ENCODE measurements around the gene CHAF1A. TPM values are rescaled to one million over a fixed set of nuclear protein-coding genes. Genes with fewer than 3 reads are reported as not detected.

Gene CHAF1A
- total and polyA plus RNA-seq, 2 of the 8 experiments (the other 6 are each of a cell fraction or from before 2014, with no cell fraction given) = 122 to 147 TPM

DNA sequence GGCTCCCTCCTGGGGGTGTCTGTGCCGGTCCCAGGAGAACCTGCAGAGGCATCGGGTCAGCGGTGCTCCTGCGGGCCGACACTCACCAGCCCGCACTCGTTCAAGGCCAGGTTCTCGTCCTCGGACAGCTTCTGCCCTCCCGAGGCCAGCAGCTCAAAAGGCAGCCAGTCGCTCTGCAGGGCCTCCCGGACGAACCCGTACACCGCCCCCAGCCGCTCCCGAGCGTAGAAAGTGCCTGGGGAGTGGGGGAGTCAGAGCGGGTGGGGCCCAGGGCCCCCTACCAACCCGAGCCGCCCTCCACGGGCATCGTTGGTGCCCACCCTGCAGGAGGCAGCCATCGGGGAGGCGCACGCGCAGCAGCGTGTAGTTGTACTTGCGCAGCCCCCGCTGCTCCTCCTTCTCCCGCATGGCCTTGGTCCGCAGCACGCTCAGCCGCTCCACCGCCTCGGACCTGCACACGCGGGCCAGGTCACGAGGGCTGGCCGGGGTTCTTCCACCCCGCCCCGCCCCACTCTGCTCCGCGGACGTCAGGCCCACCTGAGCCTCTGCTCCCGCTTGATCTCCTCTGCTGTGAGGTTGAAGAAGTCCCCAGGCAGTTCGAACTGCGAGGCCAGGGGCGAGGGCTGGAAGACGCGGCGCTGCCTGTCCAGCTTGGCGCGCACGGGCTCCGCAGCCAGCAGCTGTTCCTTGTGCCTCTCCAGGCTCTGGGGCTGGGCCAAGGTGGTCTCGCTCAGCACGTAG is 43.7 kb downstream of the CHAF1A start:
- Histone ChIP-seq H2BK5ac (ENCODE audit: low read depth, low read length) (no peak overlapping the region), H3K18ac (ENCODE audit: extremely low read depth, low read length) (no peak overlapping the region), H3K4ac (replicated peaks; ENCODE audit: insufficient read length, low read depth, low read length) (no peak overlapping the region), H2BK120ac (replicated peaks; ENCODE audit: low read depth, low read length) (no peak overlapping the region), H3K36me3 (ENCODE audit: control insufficient read depth in 2 of 4, insufficient read depth in 4 of 4, low read length in 3 of 4) (peaks cover 15 to 36% (median 27%) of the 10 kb centered on the region in 4 experiments; a peak in 7 of 8 replicates), H3K27ac (ENCODE audit: low read depth, low read length) (no peak overlapping the region), H3K9ac (replicated peaks in 1 of 4; ENCODE audit: extremely low read depth in 1 of 4, low read depth in 3 of 4, low read length in 3 of 4) (no peak overlapping the region), H3K23ac (ENCODE audit: insufficient read length) (no peak overlapping the region), H2AFZ (ENCODE audit: low read length) (no peak overlapping the region), H3K79me2 (ENCODE audit: control insufficient read depth in 1 of 2, insufficient read depth in 2 of 2, low read length in 2 of 2) (no peaks in the 10 kb centered on the region), H3K79me1 (ENCODE audit: low read depth, low read length) (no peaks in the 10 kb centered on the region; the same call in 1 of the 2 replicates), H4K20me1 (replicated peaks in 1 of 2; ENCODE audit: control insufficient read depth in 1 of 2, insufficient read depth in 2 of 2, low read length in 2 of 2) (peaks cover 13 to 33% of the 10 kb centered on the region in 2 experiments), H3K4me2 (ENCODE audit: insufficient read depth in 1 of 2, low read depth in 2 of 2, low read length in 2 of 2) (no peak overlapping the region), H4K91ac (replicated peaks; ENCODE audit: insufficient read length, low read length) (no peak overlapping the region), H4K8ac (ENCODE audit: extremely low read depth, insufficient read depth, low read length) (0 out of 2 replicates have a peak overlapping the region, but pooled peaks have one; percentile 28), H3K4me3 (ENCODE audit: extremely low read depth in 1 of 4, insufficient read depth in 2 of 4, low read depth in 3 of 4, low read length in 4 of 4) (no peak overlapping the region), H3K4me1 (replicated peaks in 1 of 4; ENCODE audit: control insufficient read depth in 3 of 4, insufficient read depth in 4 of 4, low read length in 3 of 4) (peaks cover 0 to 2% (median 0%) of the 10 kb centered on the region in 4 experiments; a peak in 4 of 7 replicates), H3K14ac (ENCODE audit: insufficient read length) (no peak overlapping the region), H2BK15ac (ENCODE audit: low read length) (0 out of 2 replicates have a peak overlapping the region, but pooled peaks have one; percentile 72), H4K5ac (ENCODE audit: insufficient read length, low read depth, low read length) (no peak overlapping the region), H2BK20ac (ENCODE audit: low read length) (no peak overlapping the region), H3K9me3 (ENCODE audit: insufficient read depth in 2 of 2, low read depth in 1 of 2, low read length in 1 of 2) (no peaks in the 10 kb centered on the region), H2AK5ac (ENCODE audit: low read depth, low read length) (no peak overlapping the region), H2BK12ac (ENCODE audit: low read depth, low read length) (no peak overlapping the region), H3K56ac (replicated peaks; ENCODE audit: insufficient read length, low read depth, low read length) (no peak overlapping the region), H3K27me3 (replicated peaks in 1 of 4; ENCODE audit: control insufficient read depth in 3 of 4, extremely low read depth in 1 of 4, insufficient read depth in 3 of 4, low read length in 3 of 4) (no peaks in the 10 kb centered on the region), H3K23me2 (ENCODE audit: low read depth, low read length) (no peaks in the 10 kb centered on the region)
- CTCF ChIA-PET (ENCODE audit: partially characterized antibody) = interaction anchor here (1.1 kb wide), 1 partner anchor 17 kb away, joined by 4 read pairs; no protein-coding TSS in a partner anchor
- DNase-seq (ENCODE audit: low read depth in 1 of 2, low spot score in 2 of 2) (peak in 1 of 2 experiments; percentile 52), FAIRE-seq (no peak)
- WGBS, 2 experiments (ENCODE audit: extremely low coverage in 1 of 2, insufficient coverage in 1 of 2, insufficient read length in 1 of 2, insufficient replicate concordance in 2 of 2, low coverage in 1 of 2, low lambda C conversion rate in 2 of 2, missing lambda C conversion rate in 1 of 2) = 89% methylated on average over 48 of the region's 58 CpGs; no CpG with 5 or more reads in 1 of the 2 experiments
- POLR2A ChIA-PET (ENCODE audit: partially characterized antibody) = interaction anchor here (0.9 to 58.1 kb wide), 4 partner anchors 8 to 142 kb away, joined by 3 to 1590 read pairs (median 796); partner anchors contain the start of genes CHAF1A, FSD1, SH3GL1 and UBXN6
- no peak for TF ChIP-seq TAF1 (IDR thresholded peaks at IDR 0.05; ENCODE audit: low read depth, low read length)
- 0 out of 2 replicates have a peak, but pooled peaks have one; percentile 79 for TF ChIP-seq POLR2AphosphoS5 (IDR thresholded peaks at IDR 0.05; ENCODE audit: low read depth, low read length)
- TF ChIP-seq SIRT6 (IDR thresholded peaks at IDR 0.05; ENCODE audit: low read length) = no peak
